Stimulated activated naive CD8-positive, alpha-beta T cell treated with anti-CD3 and anti-CD28 coated beads, Interleukin-15, amount 100 ng/mL, for 72 hours (primary cell): Measurements from ENCODE around the gene FXYD2.
A peak's percentile ranks its signal among the peaks of the same experiment; 100 is the strongest.

Experiments
- ATAC-seq: fragments of 150-1000 bp; cut with Tn5 transposase; 2 replicates; pipeline ENCODE4 v1.10.0; 2021; ENCODE audit warnings: mild to moderate bottlenecking, moderate library complexity
- DNase-seq, 2 donors: peaks; one replicate each; pipeline ENCODE4 v3.0.0; 2021 to 2022
- H3K27ac Mint-ChIP-seq, 2 donors: one replicate each; pipeline ENCODE4 v1.8.0; 2022; ENCODE audit warnings: mild to moderate bottlenecking in 2 of 2, mixed read lengths in 2 of 2, moderate library complexity in 2 of 2
- H3K27me3 Mint-ChIP-seq: one replicate; pipeline ENCODE4 v1.8.0; 2022; ENCODE audit warnings: mixed read lengths
- H3K4me1 Mint-ChIP-seq: one replicate; pipeline ENCODE4 v1.8.0; 2022; ENCODE audit warnings: mild to moderate bottlenecking, mixed read lengths
- H3K4me3 Mint-ChIP-seq, 2 donors: one replicate each; pipeline ENCODE4 v1.8.0; 2022; ENCODE audit warnings: mild to moderate bottlenecking in 2 of 2, mixed read lengths in 2 of 2, moderate library complexity in 1 of 2
- H3K9me3 Mint-ChIP-seq, 2 donors: one replicate each; pipeline ENCODE4 v1.8.0; 2022; ENCODE audit warnings: mixed read lengths in 2 of 2

Gene FXYD2

GRCh38 chr11:117842131-117842941 lies 17.8 kb upstream of the FXYD2 start:
- Mint-ChIP-seq H3K4me3 (no peak overlapping the region), H3K27me3 (no peaks in the 10 kb centered on the region)

GRCh38 chr11:117841551-117842031 lies 17.0 kb upstream of the FXYD2 start:
- DNase-seq, result no peak
- Mint-ChIP-seq H3K9me3 (no peaks in the 10 kb centered on the region), H3K27me3 (no peaks in the 10 kb centered on the region), H3K4me3 (no peak overlapping the region), H3K27ac (peak overlapping the region; percentile 1 to 7), H3K4me1 (peaks cover 45% of the 10 kb centered on the region)
- no peak for ATAC-seq

More at GRCh38 chr11:117842131-117842941, 17.8 kb upstream of the FXYD2 start:
- no peak for ATAC-seq
- Mint-ChIP-seq H3K27ac (peak overlapping the region in 1 of 2 donors; percentile 79), H3K9me3 (no peaks in the 10 kb centered on the region), H3K4me1 (peaks cover 43% of the 10 kb centered on the region)
- DNase-seq, result no peak

GRCh38 chr11:117840881-117841550 lies 16.5 kb upstream of the FXYD2 start:
- H3K9me3 Mint-ChIP-seq, result no peaks in the 10 kb centered on the region
- H3K27me3 Mint-ChIP-seq, result no peaks in the 10 kb centered on the region
- DNase-seq, result no peak
- H3K4me3 Mint-ChIP-seq, result no peak overlapping the region
- H3K4me1 Mint-ChIP-seq, result peaks cover 45% of the 10 kb centered on the region
- peak overlapping the region in 1 of 2 donors; percentile 33 for H3K27ac Mint-ChIP-seq
- no peak for ATAC-seq

DNA sequence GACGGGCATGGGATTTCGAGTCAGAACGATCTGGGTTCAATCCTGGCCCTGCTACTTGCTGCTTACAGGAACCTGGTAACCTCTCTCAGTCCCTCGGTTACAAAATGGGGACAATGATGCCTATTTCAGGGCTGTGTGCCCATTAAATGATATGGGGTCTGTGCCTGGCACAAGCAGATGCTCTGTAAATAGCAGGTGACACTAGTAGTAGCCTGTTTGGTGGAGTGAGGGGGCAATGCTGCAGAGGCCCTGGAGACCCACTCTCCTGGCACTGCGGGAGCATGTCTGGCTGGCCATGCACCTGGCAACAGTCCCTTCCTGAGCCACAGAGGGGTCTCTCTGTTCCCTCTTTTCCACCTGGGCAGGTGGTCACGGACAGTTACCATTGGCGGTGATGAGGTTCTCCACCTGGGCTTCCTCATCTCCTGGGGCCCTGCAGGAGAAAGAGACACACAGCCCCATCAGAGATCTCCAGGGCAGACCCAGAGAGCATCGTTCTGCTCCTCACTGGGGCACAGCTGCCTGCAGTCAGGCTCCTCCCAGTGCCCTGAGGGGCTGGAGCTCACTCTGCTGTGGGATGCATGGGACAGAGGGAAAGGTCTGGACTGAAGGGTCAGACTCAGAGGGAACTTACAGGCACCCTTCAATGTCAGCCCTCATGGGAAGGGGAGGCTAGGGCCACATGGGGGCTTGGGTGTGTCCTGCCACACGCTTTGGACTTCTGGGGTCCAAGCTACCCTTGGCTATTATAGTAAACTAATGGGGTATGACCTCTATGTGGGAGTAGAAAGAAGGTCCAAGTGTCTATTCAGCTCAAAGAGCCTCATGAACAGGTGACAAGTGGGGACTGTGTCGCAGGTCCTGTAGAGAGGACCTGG lies 15.6 kb upstream of the FXYD2 start:
- no peaks in the 10 kb centered on the region for H3K27me3 Mint-ChIP-seq
- peaks cover 45% of the 10 kb centered on the region for H3K4me1 Mint-ChIP-seq
- no peaks in the 10 kb centered on the region for H3K9me3 Mint-ChIP-seq
- DNase-seq, result no peak
- no peak overlapping the region for H3K4me3 Mint-ChIP-seq
- ATAC-seq, result no peak
- no peak overlapping the region for H3K27ac Mint-ChIP-seq

DNA sequence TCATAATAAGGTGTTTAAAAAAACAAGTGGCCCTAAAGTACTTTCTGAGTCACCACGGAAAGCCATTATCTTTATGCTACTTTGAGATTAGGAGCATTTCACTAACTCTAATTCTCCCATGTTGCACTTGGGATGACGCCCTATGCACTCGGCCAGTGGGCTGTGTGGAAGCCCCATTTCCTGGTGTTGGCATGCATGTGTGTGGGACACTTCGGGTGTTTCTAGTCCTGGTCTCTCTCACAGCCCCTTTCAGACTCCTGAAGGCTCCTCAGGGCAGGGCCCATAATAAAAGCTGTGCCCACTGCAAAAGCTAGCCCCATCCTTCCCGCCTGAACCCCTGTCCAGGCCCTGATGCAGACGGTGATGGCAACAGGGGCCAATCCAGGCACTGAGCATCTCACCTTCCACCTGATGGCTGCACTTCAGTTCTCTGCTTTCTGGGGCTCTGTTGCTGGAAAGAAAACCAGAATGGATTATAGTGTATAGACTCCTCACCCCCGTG lies 14.9 kb upstream of the FXYD2 start:
- Mint-ChIP-seq H3K4me3 (no peak overlapping the region), H3K27me3 (no peaks in the 10 kb centered on the region), H3K9me3 (no peaks in the 10 kb centered on the region), H3K27ac (peak overlapping the region in 1 of 2 donors; percentile 42), H3K4me1 (peaks cover 45% of the 10 kb centered on the region)
- DNase-seq, result no peak
- ATAC-seq, result no peak

DNA sequence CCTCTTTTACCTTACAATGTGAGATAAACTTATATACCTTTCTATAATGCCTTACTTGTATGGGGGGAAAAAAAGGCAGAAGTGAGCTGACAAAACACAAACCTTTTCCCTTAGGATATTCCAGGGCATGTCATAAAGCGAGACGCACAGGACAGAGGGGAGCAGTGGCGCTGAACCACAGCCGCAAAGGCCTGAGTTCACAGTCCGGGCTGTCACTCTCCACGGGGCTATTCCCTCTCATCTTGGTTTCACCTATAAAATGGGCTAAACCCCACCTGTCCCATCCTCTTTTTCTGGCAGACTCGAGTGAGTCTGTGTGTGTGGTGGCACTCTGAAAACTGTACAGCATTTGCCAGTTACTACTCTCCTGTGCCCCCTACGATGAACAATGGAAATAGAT lies 14.4 kb upstream of the FXYD2 start:
- ATAC-seq, result no peak
- no peak for DNase-seq
- Mint-ChIP-seq H3K4me3 (no peak overlapping the region), H3K27me3 (no peaks in the 10 kb centered on the region), H3K9me3 (no peaks in the 10 kb centered on the region), H3K27ac (no peak overlapping the region), H3K4me1 (peaks cover 44% of the 10 kb centered on the region)

DNA sequence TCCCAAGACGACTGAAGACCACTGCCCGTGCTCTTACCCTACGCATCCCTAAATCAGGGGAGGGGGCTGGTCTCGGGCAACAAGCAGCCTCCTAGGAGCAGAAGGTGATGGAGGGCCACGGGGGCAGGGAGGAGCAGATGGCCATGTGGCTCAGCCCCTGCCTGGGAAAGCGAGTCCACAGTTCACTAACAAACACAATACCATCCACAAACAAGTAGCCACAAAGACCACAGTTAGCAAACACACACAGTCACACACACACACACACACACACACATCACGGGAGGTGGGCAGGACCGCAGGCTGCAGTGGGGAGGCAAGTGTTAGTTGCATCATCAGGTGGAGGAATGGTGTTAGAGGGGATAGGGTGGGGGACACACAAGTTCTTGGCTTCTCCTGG lies 13.2 kb upstream of the FXYD2 start:
- DNase-seq (no peak), ATAC-seq (no peak)
- Mint-ChIP-seq H3K9me3 (no peaks in the 10 kb centered on the region), H3K4me1 (peaks cover 38% of the 10 kb centered on the region), H3K27ac (peak overlapping the region in 1 of 2 donors; percentile 53), H3K27me3 (no peaks in the 10 kb centered on the region), H3K4me3 (no peak overlapping the region)

DNA sequence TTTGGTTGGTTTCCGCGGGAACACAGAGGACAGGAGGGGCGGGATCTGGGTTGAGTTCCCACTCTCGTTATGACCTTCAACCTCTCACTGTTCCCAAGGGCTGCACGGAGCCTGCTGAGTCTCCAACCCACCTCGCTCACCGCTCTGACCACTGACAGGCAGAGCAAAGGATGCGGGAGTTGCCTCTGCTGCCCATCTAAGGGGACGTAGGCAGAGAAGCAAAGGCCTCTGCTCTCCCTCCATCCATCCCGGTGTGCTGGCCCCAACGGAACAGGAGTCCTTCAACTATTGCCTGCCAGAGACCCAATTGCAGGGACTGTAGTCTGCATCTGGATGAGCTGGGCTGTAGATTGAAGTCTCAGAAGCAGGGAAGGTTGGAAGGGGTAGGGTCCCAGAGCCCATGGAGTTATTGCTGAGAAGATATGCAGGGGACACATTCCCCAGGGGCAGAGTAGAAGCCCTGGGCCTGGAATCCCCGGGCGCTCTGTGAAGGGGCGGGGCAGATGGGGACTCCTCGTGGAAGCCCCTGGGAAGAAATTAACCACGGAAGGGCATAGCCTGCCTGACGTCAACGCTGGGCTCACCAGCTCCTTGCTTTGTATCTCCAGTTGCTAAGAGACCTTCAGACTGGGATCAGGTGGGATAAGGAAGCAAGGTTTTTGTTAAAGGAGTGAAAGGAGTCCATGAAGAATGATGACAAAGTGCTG lies 12.7 kb upstream of the FXYD2 start:
- Mint-ChIP-seq H3K4me1 (peaks cover 40% of the 10 kb centered on the region), H3K27ac (peak overlapping the region in 1 of 2 donors; percentile 15), H3K9me3 (no peaks in the 10 kb centered on the region), H3K27me3 (no peaks in the 10 kb centered on the region), H3K4me3 (no peak overlapping the region)
- DNase-seq (no peak), ATAC-seq (no peak)

DNA sequence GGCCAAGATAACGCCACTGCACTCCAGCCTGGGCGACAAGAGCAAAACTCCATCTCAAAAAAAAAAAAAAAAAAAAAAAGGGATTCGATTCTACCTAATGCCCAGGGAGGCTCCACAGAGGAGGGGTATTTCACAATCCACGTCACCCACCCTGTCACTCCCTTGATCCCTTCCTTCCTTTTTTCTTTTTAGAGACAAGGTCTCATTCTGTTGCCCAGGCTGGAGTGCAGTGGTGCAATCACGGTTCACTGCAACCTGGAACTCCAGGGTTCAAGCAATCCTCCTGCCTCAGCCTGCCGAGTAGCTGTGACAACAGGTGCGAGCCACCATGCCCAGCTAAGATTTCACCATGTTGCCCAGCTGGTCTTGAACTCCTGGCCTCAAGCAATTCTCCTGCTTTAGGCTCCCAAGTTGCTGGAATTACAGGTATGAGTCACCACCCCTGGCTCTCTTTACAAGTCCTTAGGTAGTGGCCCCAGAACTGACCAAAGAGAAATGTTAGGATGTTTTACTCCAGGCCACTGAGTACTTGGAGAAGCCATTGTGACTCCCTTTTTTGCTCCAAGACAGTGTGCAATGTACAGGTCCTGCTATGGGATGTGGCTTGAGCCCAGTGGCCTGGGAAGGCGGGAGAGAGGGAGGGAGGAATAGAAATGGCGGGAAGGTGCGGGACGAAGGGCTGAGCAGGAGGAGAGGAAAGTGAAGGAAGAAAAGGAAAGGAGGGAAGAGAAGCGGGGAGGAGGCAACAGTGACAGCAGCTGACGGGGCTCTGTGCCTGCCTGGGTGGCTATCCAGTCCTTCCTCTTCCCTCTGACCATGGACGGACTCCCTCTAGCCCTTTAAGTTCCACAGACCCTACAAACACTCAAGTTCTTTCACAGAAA lies 11.8 kb upstream of the FXYD2 start:
- ATAC-seq (no peak), DNase-seq (no peak)
- no peak overlapping the region for H3K4me3 Mint-ChIP-seq
- no peak overlapping the region for H3K27ac Mint-ChIP-seq
- H3K9me3 Mint-ChIP-seq, result no peaks in the 10 kb centered on the region
- peaks cover 36% of the 10 kb centered on the region for H3K4me1 Mint-ChIP-seq
- no peaks in the 10 kb centered on the region for H3K27me3 Mint-ChIP-seq

DNA sequence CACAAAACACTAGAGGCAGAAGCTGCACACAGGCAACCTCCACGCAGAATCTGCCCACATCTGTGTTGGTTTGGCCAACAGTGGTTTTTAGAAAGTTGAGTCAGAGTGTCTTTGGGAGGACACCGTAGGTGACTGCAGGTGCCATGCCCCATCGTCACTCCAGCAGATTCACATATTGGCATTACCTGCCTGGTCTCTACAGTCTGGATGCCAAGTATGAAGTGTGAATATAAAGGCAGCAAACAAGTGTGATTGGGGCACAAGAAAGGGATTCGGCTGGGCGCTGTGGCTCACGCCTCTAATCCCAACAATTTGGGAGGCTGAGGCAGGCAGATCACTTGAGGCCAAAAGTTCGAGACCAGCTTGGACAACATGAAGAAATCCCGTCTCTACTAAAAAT lies 11.0 kb upstream of the FXYD2 start:
- no peak overlapping the region for H3K4me3 Mint-ChIP-seq
- peaks cover 43% of the 10 kb centered on the region for H3K4me1 Mint-ChIP-seq
- no peaks in the 10 kb centered on the region for H3K9me3 Mint-ChIP-seq
- H3K27ac Mint-ChIP-seq, result no peak overlapping the region
- H3K27me3 Mint-ChIP-seq, result no peaks in the 10 kb centered on the region
- no peak for ATAC-seq
- no peak for DNase-seq

DNA sequence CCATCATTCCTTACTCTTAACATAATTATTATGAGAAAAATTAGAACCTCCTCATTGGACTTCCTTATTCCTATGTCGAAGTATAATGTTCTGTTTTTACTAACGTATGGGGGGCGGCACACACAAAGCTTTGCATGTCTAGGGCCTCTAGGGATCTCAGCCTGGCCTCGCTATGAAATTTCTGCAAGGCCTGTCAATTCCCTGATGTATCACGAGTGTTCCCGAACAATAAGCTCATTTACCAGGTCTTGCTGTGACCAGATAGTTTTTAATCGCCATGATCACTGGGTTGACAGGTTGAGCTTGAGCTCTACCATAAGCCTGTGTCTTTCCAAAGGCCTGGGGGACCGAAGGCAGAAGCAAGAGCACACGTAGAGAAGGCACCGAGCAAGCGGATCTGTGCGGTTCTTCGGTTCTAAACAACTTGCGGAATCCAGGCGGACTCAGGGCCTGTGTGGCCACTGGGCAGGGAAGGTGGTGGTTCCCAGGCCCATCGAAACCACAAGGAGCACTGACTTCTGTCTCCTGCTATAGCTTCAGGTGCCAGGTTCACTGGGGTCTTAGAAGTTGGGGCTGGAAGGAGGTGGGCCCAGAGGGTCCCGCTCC lies 10.4 kb upstream of the FXYD2 start:
- H3K4me3 Mint-ChIP-seq, result no peak overlapping the region
- no peaks in the 10 kb centered on the region for H3K27me3 Mint-ChIP-seq
- no peaks in the 10 kb centered on the region for H3K9me3 Mint-ChIP-seq
- no peak overlapping the region for H3K27ac Mint-ChIP-seq
- DNase-seq (no peak), ATAC-seq (no peak)
- peaks cover 49% of the 10 kb centered on the region for H3K4me1 Mint-ChIP-seq

DNA sequence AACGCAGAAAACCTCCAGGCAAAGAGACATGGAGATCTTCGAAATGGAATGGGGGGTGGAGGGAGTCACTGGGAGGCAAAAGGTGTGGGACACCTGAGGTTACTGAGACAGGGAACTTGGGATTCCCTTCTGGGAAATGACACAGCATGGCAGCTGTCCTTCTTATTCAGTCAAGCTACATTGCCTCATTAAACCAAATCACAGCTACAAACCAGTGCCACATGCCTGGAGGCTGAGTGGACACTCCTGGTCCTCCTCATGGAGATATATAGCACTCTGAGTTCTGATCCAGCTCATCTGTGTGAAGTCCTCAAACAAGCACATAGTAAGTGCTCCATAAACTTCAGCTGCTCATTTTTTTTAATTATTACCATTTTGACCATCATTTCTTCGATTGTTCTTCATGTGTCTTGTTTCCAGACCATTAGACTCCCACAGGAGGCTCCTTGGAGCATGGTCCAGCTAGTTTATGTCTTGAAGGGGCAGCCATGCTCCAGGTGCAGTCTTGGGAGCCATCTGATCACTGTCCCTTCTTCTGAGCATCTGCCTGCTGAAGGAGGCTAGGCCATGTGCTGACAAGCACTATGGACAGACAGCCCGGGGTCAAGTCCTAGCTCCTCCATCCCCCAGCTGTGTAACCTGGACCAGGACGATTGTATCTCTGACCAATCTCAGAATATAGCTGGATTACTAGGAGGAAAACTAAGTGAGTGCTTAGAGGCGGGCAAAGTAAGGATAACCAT lies 9.7 kb upstream of the FXYD2 start:
- Mint-ChIP-seq H3K4me1 (peaks cover 51% of the 10 kb centered on the region), H3K27ac (no peak overlapping the region), H3K9me3 (no peaks in the 10 kb centered on the region), H3K4me3 (no peak overlapping the region), H3K27me3 (no peaks in the 10 kb centered on the region)
- ATAC-seq (no peak), DNase-seq (no peak)

- Mint-ChIP-seq H3K4me3 (no peak overlapping the region), H3K27me3 (no peaks in the 10 kb centered on the region), H3K9me3 (no peaks in the 10 kb centered on the region), H3K27ac (peak overlapping the region in 1 of 2 donors; percentile 10), H3K4me1 (peaks cover 51% of the 10 kb centered on the region)
- no peak for ATAC-seq
- no peak for DNase-seq
Observed at GRCh38 chr11:117833401-117833891, 8.9 kb upstream of the FXYD2 start.
